Peyer's patch (tissue), 4 donors: ENCODE results near the gene CNDP2. TPM values are rescaled to one million over a fixed set of nuclear protein-coding genes. Genes with fewer than 3 reads are reported as not detected.

Experiments used
- DNase-seq, 3 donors: peaks; one replicate each; pipeline ENCODE4 v3.0.0-alpha.2; 2017 to 2019
- H3K27ac ChIP-seq, 4 donors: fragments of 200-600 bp; sonication (generic); one replicate each; pipeline ENCODE4 v1.5.1; 2016 to 2019
- H3K27me3 ChIP-seq, 2 donors: fragments of 200-600 bp; sonication (generic); one replicate each; pipeline ENCODE4 v1.5.1; 2019
- H3K36me3 ChIP-seq, 3 donors: fragments of 200-600 bp; sonication (generic); one replicate each; pipeline ENCODE4 v1.5.1; 2016 to 2019
- H3K4me1 ChIP-seq, 4 donors: fragments of 200-600 bp; sonication (generic); one replicate each; pipeline ENCODE4 v1.5.1; 2016 to 2019
- H3K4me3 ChIP-seq, 4 donors: fragments of 200-600 bp; sonication (generic); 1 replicate in 3 of 4; 2 replicates in 1 of 4; pipeline ENCODE4 v1.5.1; 2016 to 2019; ENCODE audit warnings: mild to moderate bottlenecking in 1 of 4
- H3K9me3 ChIP-seq, 4 donors: fragments of 200-600 bp; sonication (generic); one replicate each; pipeline ENCODE4 v1.5.1; 2016 to 2019; ENCODE audit warnings: mild to moderate bottlenecking in 1 of 4
- CTCF ChIP-seq, 6 experiments: fragments of 450-650 bp in 4 of 6; fragments of 200-600 bp in 2 of 6; sonication (generic) in 1 of 6; IDR thresholded peaks; one replicate each; pipeline ENCODE4 v1.5.1; 2017 to 2019; ENCODE audit warnings: antibody characterized with exemption in 6 of 6, mild to moderate bottlenecking in 3 of 6, moderate library complexity in 1 of 6
- POLR2A ChIP-seq, 2 donors: fragments of 450-650 bp; IDR thresholded peaks; one replicate each; pipeline ENCODE4 v1.5.1; 2017; ENCODE audit warnings: antibody characterized with exemption in 2 of 2, mild to moderate bottlenecking in 2 of 2, moderate library complexity in 2 of 2
- total RNA-seq, 4 donors: library from RNA; depleted of rRNA; stranded (reverse); fragments of >200 nt; gene quantifications; one replicate each; pipeline ENCODE4 v1.1.0, GENCODE V29; 2016

Gene CNDP2
- total RNA-seq, 4 donors from 2014 or later, result 283 to 798 (median 653) TPM

- TF ChIP-seq POLR2A (IDR thresholded peaks at IDR 0.05), result no peak
- no peak for TF ChIP-seq CTCF (IDR thresholded peaks at IDR 0.05)
- DNase-seq, result peak in 1 of 3 donors; percentile 43
- Histone ChIP-seq H3K27me3 (no peaks in the 10 kb centered on the region), H3K27ac (peak overlapping the region in 1 of 4 donors; percentile 21), H3K36me3 (peaks cover 3 to 97% (median 5%) of the 10 kb centered on the region in 3 donors), H3K4me3 (no peak overlapping the region), H3K4me1 (peaks cover 0 to 42% (median 2%) of the 10 kb centered on the region in 4 donors), H3K9me3 (no peaks in the 10 kb centered on the region)
These were observed 13.9 kb downstream of the CNDP2 start for GRCh38 chr18:74509856-74510769.

GRCh38 chr18:74510770-74511095 lies 14.6 kb downstream of the CNDP2 start:
- DNase-seq, result no peak
- Histone ChIP-seq H3K27ac (no peak overlapping the region), H3K4me1 (peaks cover 0 to 47% (median 2%) of the 10 kb centered on the region in 4 donors), H3K9me3 (no peaks in the 10 kb centered on the region), H3K27me3 (no peaks in the 10 kb centered on the region), H3K36me3 (peaks cover 3 to 99% (median 5%) of the 10 kb centered on the region in 3 donors), H3K4me3 (no peak overlapping the region)
- TF ChIP-seq CTCF (IDR thresholded peaks at IDR 0.05), result no peak
- TF ChIP-seq POLR2A (IDR thresholded peaks at IDR 0.05), result no peak

- Histone ChIP-seq H3K4me1 (peaks cover 0 to 43% (median 0%) of the 10 kb centered on the region in 4 donors), H3K4me3 (no peak overlapping the region), H3K27me3 (no peaks in the 10 kb centered on the region), H3K9me3 (no peaks in the 10 kb centered on the region), H3K27ac (no peak overlapping the region), H3K36me3 (peaks cover 5 to 99% (median 7%) of the 10 kb centered on the region in 3 donors)
- peak in 1 of 3 donors; percentile 43 for DNase-seq
- TF ChIP-seq CTCF (IDR thresholded peaks at IDR 0.05) (no peak), POLR2A (IDR thresholded peaks at IDR 0.05) (no peak)
These were observed 15.7 kb downstream of the CNDP2 start for GRCh38 chr18:74511823-74512222.

- TF ChIP-seq POLR2A (IDR thresholded peaks at IDR 0.05) (no peak), CTCF (IDR thresholded peaks at IDR 0.05) (no peak)
- H3K9me3 ChIP-seq, result no peaks in the 10 kb centered on the region
- H3K27ac ChIP-seq, result no peak overlapping the region
- H3K36me3 ChIP-seq, result peaks cover 5 to 99% (median 7%) of the 10 kb centered on the region in 3 donors
- H3K27me3 ChIP-seq, result no peaks in the 10 kb centered on the region
- no peak overlapping the region for H3K4me3 ChIP-seq
- no peak for DNase-seq
- H3K4me1 ChIP-seq, result peaks cover 0 to 44% (median 0%) of the 10 kb centered on the region in 4 donors
These were observed 16.3 kb downstream of the CNDP2 start for GRCh38 chr18:74512321-74513053.

GRCh38 chr18:74513149-74513882 lies 17.2 kb downstream of the CNDP2 start:
- H3K9me3 ChIP-seq, result no peaks in the 10 kb centered on the region
- no peaks in the 10 kb centered on the region for H3K27me3 ChIP-seq
- TF ChIP-seq POLR2A (IDR thresholded peaks at IDR 0.05) (no peak), CTCF (IDR thresholded peaks at IDR 0.05) (no peak)
- no peak overlapping the region for H3K27ac ChIP-seq
- H3K4me3 ChIP-seq, result no peak overlapping the region
- H3K36me3 ChIP-seq, result peaks cover 5 to 98% (median 7%) of the 10 kb centered on the region in 3 donors
- H3K4me1 ChIP-seq, result peaks cover 0 to 36% (median 0%) of the 10 kb centered on the region in 4 donors
- peak in 1 of 3 donors; percentile 44 for DNase-seq
